Frontal cortex (tissue), 4 donors: ENCODE results near the gene ANAPC7. TPM values are rescaled to one million over a fixed set of nuclear protein-coding genes. Genes with fewer than 3 reads are reported as not detected.
"Not testable (repeated sequence)": the region's sequence is repeated elsewhere in the genome, so short reads cannot be mapped to it uniquely, and the experiment has no call there.

ENCODE experiments used
- DNase-seq, 2 donors: peaks; one replicate each; pipeline ENCODE4 v3.0.0; 2012; ENCODE audit warnings: low spot score in 2 of 2
- FAIRE-seq: peaks from 2 replicates; lab custom pipeline; 2012; peaks lifted over from hg19 to GRCh38; lab: Jason Lieb, UNC
- total RNA-seq: library from RNA; depleted of rRNA; stranded (reverse); fragments of >200 nt; gene quantifications from one replicate; pipeline ENCODE4 v1.2.3, GENCODE V29; 2014
- donor health status: control.
- donor health status: control.
- donor health status: control.

Gene ANAPC7
- total RNA-seq, 1 donor from 2014 or later, result 44.0 TPM

DNA sequence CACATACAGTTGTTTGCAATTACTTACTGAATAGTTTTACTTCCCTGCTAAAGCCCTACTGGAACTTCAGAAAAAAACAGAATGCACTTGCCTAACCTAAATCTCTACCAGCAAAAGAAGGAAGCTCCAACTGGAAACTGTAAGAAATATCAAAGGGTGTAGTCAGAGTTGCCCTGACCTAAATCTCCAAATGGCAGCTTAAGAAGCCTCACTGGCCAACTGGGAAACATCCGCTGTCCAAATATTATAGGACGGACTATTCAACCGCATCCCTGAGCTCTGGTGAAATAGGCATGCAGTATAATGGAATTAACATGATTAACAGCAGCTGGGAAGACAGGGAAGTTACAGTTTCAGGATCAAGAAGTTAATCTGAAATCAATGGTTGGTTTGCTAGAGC, 24.3 kb downstream of the ANAPC7 start:
- FAIRE-seq (no peak), DNase-seq (no peak)

DNA sequence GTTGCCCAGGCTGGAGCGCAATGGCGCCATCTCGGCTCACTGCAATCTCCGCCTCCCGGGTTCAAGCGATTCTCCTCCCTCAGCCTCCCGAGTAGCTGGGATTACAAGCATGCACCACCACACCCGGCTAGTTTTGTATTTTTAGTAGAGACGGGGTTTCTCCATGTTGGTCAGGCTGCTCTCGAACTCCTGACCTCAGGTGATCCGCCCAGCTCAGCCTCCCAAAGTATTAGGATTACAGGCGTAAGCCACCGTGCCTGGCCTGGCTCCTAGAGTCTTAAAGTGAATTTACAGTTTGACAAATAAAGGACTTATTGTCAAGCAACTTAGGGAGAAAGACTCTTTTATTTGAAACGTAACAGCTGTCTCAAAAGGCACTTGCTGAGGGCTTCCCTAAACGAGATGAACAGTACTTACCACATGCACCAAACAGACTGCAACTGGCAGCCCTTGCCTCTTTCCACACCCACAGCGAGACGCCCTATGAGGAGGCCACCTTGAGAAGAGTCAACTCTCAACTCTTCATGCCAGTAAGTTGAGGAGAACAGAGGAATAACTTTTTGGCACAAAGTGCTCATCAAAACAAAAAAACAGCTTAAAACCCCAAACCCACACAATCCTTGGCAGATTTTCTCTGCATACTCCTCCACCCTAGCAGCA, 25.2 kb downstream of the ANAPC7 start:
- DNase-seq, FAIRE-seq: not testable (repeated sequence)

DNA sequence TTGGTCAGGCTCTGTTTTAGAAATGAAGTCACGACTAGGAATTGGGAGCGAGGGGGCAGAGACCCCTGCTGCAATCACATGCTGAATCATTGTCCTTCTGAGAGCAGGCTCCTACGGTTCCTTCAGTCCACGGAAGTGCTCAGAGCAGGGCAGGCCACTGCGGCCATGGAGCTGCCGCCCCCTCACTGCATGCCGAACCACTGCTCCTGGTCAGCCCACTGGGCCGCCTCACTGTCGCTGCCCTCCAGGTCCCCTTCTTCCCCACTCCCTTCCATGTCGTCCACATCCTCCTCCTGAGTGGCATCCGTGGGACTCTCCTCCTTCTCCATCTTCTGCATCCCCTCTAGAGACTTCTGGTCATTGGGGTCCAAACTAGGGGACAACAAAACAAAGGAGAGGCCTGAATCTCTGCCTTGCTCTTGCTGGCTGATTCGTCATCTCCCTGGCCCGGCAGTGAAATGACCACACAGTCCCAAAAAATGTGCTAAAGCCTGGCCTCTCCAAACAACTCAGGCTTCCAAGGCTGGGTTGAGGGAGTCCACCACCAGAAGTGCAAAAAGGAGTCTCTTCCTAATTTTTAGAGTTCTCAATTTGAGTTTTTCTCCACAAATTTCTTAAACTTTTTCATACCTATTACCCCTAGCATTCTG, 29.4 kb downstream of the ANAPC7 start:
- no peak for FAIRE-seq

DNA sequence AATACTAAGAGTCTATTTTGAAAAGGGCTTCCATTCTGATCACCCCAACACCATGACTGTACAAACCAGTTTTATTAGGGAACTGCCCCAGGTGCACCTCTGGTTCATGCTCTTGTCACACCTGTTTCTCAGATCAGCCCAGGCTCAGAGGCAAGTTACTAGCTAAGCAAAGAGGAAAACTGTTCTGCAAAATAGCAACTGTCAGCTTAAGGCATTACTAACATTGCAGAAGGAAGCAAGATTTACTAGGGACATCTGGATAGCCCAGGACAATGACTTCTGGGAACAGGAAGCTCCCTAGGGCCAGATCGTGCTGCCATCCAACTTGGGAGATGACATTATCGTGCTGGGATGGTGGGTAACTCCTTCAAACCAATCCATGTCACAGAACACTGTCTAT, 30.1 kb downstream of the ANAPC7 start:
- no peak for FAIRE-seq
- no peak for DNase-seq

More for the DNA sequence above, 29.4 kb downstream of the ANAPC7 start:
- no peak for DNase-seq

DNA sequence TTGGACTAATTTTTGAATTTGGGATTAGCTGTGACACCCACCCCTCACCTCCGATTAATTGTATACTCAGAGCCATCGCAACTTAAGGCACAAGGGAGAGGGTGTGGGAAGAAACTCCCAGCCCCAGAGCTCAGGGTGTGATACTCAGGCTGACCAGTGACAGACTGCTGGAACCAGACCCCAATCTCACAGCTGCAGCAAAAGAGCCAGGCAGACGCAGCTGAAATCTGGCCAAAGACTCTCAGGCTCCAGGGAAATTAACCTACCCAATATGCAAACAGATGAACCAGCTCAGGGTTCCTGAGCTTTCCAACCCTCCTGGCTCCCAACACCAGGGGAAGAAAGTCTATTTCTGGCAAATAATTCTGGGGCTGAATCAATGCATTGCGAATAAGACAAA, 30.5 kb downstream of the ANAPC7 start:
- FAIRE-seq, result no peak
- no peak for DNase-seq

DNA sequence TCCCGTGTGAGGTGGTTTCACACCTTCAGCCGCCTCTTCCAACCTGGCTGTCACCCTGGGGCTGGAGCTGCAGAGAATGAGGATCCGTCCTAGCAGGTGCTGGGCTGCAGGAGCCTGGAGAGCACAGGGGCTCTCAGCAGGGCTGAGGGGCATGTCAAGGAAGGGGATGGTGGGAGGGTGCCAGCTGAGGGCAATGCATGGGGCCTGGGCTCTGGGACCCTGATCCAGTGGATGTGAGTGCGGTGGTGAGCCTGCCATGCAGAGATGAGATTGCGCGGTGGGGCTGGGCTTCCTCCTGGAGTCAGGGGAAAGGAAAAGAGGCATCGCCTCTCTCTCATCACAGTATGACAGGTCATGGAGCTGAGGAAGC, 31.5 kb downstream of the ANAPC7 start:
- DNase-seq, result no peak
- FAIRE-seq, result no peak

DNA sequence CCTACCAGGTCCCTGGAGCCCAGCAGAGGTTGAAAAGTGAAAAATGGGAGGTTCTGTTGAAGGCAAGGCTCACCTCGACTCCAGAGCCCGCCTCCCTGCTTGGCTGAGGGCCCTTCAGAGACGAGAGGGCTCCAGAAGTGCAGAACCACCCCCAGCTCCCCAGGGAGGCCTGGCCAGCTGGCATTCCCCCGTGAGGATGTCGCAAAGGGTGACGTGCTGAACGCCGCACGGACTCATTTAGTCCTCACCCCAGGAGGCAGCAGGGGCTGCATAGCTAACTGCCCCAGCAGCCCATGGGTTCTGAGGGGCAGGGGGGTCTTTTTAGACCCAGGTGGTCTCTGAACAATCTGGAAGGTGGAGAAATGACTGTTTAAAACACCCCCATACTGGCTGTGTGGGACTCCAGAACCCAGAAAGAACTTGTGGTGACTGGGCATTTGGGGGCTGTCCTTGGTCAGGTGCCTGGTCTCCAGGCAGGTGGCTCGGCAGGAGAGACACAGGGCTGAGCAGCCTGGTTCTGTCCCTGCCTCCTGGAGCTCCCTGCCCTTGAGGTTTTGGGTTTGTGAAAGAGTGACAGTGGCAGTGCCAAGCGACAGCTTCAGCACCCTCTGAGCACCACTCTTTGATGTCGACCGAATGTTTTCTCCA, 32.0 kb downstream of the ANAPC7 start:
- FAIRE-seq (no peak), DNase-seq (no peak)

DNA sequence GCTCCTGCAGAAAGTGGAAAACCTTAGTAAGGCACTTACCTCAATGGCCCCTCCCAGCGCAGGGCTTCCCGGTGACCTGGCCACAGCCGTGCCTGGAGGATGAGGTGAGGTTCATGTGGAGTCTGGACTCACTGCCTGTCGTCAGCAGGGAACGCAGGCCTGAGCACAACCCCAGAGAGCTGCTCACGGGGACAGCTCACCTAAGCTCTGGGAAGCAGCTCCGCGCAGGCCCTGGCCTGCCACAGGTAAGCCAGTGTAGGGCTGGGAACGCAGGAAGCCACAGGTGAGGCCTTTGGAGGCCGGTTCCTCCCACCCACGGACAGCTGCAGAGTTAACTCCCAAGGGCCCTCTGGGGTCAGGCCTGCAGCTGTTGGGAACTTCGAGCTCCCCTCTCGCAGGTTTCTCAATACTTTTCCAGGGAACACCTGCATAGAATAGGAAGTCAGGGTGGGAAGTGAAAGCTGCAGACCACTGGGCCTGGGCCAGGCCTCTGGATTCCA, 32.7 kb downstream of the ANAPC7 start:
- DNase-seq, result no peak
- FAIRE-seq, result no peak

DNA sequence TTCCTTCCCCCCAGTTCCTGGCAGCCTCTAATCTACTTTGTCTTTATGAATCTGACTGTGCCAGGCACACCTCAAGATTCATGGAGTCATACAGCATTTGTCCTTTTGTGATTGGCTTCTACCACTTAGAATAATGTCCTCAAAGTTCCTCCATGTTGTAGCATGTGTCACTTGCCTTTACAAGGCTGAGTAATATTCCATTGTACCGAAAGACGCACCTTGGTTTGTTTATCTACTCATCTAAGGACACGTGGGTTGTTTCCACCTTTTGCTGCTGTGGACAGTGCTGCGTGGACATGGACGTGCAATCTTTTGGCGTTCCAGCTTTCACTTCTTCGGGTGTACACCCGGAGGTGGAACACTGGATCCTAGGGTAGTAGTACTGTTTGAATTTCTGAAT, 33.5 kb downstream of the ANAPC7 start:
- no peak for DNase-seq
- no peak for FAIRE-seq

DNA sequence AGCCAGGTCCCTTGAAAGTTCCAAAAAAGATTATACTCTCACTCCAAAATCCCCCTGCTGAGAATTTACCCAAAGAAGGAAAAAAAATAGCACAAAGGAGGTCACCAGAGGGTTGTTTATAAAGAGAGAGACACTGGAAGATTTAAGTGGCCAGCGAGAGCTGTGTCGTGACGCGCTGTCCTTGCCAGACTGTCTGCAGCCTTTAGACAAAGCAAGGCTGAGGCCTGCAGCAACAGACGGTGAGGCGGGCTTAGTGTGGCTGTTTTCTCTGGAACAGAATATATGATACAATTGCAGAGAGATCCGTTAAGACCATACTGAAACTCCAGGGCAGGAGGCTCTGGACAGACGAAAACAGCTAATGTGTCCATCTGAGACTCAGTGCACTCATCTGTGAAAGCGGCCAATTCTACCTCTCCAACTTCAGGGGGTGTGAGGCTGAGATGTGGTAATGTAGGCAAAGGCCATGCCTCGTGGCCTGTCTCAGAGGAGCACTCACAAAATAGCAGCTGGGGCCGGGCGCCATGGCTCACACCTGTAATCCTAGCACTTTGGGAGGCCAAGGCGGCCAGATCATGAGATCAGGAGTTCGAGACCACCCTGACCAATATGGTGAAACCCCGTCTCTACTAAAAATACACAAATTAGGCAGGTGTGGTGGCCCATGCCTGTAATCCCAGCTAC, 36.2 kb downstream of the ANAPC7 start:
- DNase-seq (no peak), FAIRE-seq (no peak)

DNA sequence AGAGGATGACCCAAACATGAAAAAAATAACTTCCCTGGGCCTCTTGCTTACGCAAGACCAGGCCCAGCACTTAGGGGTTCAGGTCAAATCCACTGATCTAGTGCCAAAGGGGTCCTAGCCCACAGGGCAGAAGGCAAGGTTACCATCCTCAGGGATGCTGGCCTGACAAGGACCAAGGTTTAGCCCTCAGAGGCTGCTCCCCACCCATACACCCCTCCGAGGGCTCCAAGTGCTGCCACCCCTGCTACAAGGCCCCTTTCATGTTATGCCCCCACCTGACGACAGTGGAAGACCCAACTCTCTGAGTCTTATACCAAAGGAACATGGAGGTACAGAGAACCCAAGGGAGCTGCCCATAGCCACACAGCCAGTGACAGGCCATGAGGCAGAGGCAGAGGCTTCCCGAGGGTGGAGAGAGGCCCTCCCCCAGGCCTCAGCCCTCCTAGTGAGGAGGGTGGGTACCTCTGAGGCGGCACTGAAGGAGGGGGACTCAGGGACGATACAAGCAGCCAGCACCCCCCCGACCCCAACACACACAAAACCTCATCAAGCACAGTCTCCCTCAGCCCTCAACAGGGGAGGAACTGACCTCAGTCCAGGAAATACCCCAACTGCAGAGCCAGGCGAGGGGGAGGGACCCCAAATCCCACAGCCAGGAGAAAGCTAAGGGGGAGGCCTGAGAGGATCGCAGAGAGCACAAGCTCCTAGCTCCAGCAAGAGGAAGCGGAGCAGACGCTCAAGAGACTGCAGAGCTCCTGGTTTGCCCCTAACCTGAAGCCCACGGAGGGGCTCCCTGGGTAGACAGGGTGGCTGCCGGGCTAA, 37.0 kb downstream of the ANAPC7 start:
- FAIRE-seq (no peak), DNase-seq (no peak)

DNA sequence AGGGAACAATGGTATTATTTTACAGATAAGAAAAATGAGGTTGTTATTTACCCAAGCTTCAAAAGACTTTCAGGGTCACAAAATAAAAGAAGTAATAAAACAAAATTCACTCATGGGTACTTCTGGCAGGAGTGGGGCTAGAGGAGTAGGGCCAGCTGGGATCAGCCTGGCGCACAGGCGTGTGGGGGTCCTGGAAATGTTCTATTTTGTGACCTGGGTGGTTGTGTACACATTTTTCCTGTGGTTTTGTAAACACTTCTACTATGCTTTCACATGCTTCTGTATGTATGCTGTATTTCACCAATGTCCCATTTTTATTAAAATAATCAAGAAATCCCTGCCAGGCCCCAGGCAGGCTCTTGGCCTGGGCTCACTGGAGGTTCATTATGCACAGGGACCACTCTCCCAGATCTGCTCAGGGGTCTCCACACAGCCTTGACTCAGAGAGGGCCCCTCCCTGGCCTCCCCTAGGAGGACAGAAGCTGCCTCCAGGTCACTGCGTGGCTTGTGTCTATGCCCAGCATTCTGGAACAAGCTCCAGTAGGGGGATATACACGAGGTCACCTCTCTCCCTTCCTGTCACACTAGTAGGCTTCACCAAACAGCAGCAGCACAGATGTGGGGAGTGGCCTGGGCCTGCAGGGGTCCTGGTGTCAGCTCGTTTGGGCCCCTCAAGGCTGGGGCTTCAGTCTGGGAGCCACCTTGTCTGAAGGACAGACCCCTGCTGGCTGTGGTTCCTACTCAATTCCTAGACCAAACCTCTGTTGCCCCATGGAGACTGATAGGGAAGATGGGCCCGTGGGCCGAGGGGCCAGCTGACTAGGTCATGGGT, 37.8 kb downstream of the ANAPC7 start:
- DNase-seq, result no peak
- no peak for FAIRE-seq

DNA sequence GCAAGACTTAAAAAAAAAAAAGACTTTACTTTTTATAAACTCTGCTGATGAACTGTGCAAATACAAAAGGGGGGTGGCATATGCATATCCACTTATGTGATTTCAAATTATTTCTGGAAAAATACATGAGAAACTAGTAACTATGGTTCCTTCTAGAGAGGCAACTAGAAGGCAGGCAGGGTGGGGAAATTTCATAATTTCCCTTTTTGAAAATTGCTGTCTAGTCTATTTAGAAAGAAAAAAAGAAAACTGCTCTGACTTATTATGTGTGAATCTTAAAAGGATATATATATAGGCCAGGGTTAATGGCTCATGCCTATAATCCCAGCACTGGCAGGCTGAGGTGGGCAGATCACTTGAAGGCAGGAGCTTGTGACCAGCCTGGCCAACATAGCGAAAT, 42.3 kb downstream of the ANAPC7 start:
- DNase-seq (no peak), FAIRE-seq (no peak)

DNA sequence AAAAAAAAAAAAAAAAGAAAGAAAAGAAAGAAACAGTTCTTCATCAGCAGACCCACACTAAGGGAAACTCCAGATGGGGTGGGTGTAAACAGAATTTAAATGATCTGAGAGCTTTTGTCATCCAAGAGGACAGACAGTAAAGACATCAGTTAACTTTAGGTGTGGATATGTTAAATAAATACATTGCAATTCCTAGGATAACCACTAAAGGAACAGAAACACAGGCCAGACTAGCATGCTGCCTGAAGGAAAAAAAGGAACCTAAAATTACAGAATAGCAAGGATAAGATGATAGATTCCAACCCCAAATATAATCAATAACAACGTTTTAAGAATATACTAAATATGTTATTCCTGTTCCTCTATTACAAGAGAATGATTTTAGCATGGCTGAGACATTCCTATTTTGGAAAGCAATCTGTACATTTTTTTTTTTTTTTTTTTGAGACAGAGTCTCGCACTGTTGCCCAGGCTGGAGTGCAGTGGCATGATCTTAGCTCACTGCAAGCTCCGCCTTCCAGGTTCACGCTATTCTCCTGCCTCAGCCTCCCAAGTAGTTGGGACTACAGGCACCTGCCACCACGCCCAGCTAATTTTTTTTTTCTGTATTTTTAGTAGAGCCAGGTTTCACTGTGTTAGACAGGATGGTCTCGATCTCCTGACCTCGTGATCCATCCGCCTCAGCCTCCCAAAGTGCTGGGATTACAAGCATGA, 45.0 kb downstream of the ANAPC7 start:
- DNase-seq, FAIRE-seq: not testable (repeated sequence)

DNA sequence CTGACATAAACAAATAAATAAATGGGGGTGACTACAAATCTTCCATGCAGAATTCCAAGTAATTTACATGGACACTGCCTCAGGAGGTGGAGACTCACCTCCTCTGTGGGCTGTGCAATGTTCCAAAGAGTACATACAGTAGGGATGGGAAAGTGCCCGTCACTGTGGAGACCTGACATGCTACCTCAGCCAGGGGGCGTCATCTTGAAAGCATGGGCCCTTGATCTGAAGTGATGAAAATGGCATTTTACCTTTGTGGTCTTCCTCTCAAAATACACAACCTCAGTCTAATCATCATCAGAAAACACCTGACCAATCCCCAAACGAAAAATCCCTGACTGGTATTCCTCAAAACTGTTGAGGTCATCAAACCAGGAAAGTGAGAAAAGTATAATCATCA, 48.4 kb downstream of the ANAPC7 start:
- no peak for FAIRE-seq
- no peak for DNase-seq

DNA sequence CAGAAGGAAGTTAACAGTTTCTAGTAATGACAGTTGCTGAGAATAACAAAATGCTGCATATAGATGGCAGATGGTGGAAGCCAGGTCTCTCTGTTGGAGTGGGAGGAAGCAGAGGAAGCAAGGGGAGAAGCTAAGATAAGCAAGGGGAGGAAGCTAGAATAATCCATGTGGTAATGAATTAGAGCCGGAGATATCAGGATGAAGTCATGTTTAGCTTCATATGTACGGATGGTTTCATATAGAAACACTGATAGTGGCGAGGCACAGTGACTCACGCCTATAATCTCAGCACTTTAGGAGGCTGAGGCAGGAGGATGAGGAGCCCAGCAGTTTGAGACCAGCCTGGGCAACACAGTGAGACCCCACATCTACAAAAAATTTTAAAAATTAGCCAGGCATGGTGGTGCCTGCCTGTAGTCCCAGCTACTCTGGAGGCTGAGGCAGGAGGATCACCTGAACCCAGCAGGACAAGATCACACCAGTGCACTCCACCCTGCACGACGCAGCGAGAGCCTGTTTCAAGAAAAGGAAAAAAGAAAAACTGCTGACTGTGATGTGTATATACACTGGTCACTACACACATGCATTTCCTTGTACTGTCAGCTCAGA, 49.2 kb downstream of the ANAPC7 start:
- FAIRE-seq (no peak), DNase-seq (no peak)

DNA sequence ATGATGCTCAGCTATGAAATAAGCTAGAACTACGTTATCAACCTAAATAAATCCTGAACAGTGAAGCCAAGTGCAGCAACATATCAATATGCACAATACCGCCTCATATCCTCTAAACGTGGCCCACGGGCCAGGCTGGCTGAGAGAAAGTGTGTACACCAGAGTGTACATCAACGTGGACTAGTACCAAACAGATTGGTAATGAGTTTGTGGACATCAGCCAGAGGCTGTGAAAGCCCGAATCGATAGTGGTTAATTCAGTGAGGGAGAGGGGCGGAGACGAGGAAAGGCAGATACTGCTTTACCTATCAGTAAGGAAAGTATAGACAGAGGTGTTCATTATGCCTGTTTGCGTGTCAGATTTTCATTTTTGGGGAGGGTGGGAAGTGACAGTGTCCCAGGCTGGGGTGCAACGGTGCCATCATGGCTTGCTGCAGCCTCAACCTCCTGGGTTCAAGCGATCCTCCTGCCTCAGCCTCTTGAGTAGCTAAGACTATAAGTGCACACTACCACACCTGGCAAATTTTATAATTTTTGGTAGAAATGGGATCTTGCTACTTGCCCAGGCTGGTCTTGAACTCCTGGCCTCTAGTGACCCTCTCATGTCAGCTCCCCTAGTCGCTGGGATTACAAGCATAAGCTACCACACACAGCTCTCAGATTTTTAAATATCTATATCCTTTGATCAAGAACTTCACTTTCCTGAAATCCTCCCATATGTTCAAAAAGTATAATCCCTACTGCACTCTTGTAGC, 50.1 kb downstream of the ANAPC7 start:
- FAIRE-seq (no peak), DNase-seq (no peak)
